Liver (tissue), 10 donors: ENCODE results near the gene RPS6KA1. TPM values are rescaled to one million over a fixed set of nuclear protein-coding genes. Genes with fewer than 3 reads are reported as not detected.

ENCODE experiments used
- DNase-seq: peaks from one replicate; pipeline ENCODE4 v3.0.0-alpha.2; 2017; ENCODE audit warnings: low spot score
- H3K27ac ChIP-seq, 2 donors: one replicate each; pipeline ENCODE4 v1.7.0; 2013; ENCODE audit warnings: inconsistent platforms in 2 of 2, low read length in 2 of 2, control low read depth in 1 of 2, low read depth in 1 of 2, mild to moderate bottlenecking in 1 of 2
- H3K27me3 ChIP-seq, 4 donors: one replicate each; pipeline versions ENCODE4 v1.6.1 to v1.7.0; 2013; ENCODE audit warnings: low read length in 3 of 4, inconsistent platforms in 1 of 4, mild to moderate bottlenecking in 1 of 4, moderate library complexity in 1 of 4; ENCODE audit not compliant: control insufficient read depth in 4 of 4, insufficient read depth in 4 of 4
- H3K36me3 ChIP-seq, 4 donors: one replicate each; pipeline versions ENCODE4 v1.6.1 to v1.7.0; 2013; ENCODE audit warnings: low read length in 3 of 4, mild to moderate bottlenecking in 3 of 4, low read depth in 1 of 4, moderate library complexity in 1 of 4; ENCODE audit not compliant: control insufficient read depth in 4 of 4, insufficient read depth in 3 of 4
- H3K4me1 ChIP-seq, 4 donors: one replicate each; pipeline versions ENCODE4 v1.6.1 to v1.7.0; 2013; ENCODE audit warnings: low read length in 3 of 4, mild to moderate bottlenecking in 3 of 4, moderate library complexity in 1 of 4; ENCODE audit not compliant: control insufficient read depth in 4 of 4, insufficient read depth in 4 of 4
- H3K4me3 ChIP-seq, 3 donors: one replicate each; pipeline versions ENCODE4 v1.6.1 to v1.7.0; 2013; ENCODE audit warnings: low read length in 3 of 3, control low read depth in 1 of 3, low read depth in 1 of 3, mild to moderate bottlenecking in 1 of 3
- H3K9ac ChIP-seq, 2 donors: one replicate each; pipeline ENCODE4 v1.7.0; 2013; ENCODE audit warnings: low read length in 2 of 2, mild to moderate bottlenecking in 2 of 2, moderate library complexity in 2 of 2, control low read depth in 1 of 2, low read depth in 1 of 2
- H3K9me3 ChIP-seq, 4 donors: one replicate each; pipeline versions ENCODE4 v1.6.1 to v1.7.0; 2013; ENCODE audit warnings: low read length in 3 of 4; ENCODE audit not compliant: control insufficient read depth in 4 of 4
- ATF3 ChIP-seq: IDR thresholded peaks from 2 replicates; pipeline ENCODE4 v1.6.1; 2016; ENCODE audit warnings: antibody characterized with exemption
- CTCF ChIP-seq: fragments of 150-350 bp; IDR thresholded peaks from 2 replicates; pipeline ENCODE4 v1.5.1; 2017; ENCODE audit warnings: improper control_type of control experiment, low read depth, low read length; ENCODE audit not compliant: missing input control
- EGR1 ChIP-seq, 2 donors: IDR thresholded peaks; 2 replicates each; pipeline ENCODE4 v1.6.1; 2016 to 2018; ENCODE audit warnings: antibody characterized with exemption in 2 of 2, low read depth in 2 of 2
- FOXA1 ChIP-seq: IDR thresholded peaks from 2 replicates; pipeline ENCODE4 v1.6.1; 2016; ENCODE audit warnings: antibody characterized with exemption
- FOXA2 ChIP-seq: IDR thresholded peaks from 2 replicates; pipeline ENCODE4 v1.6.1; 2016; ENCODE audit warnings: antibody characterized with exemption
- HNF4G ChIP-seq: IDR thresholded peaks from 2 replicates; pipeline ENCODE4 v1.6.1; 2016; ENCODE audit warnings: antibody characterized with exemption
- MAX ChIP-seq: IDR thresholded peaks from 2 replicates; pipeline ENCODE4 v1.6.1; 2016; ENCODE audit warnings: antibody characterized with exemption
- RAD21 ChIP-seq, 2 donors: IDR thresholded peaks; 2 replicates each; pipeline ENCODE4 v1.6.1; 2016; ENCODE audit warnings: antibody characterized with exemption in 2 of 2, mild to moderate bottlenecking in 2 of 2
- REST ChIP-seq: IDR thresholded peaks from 2 replicates; pipeline ENCODE4 v1.6.1; 2016; ENCODE audit warnings: antibody characterized with exemption, mild to moderate bottlenecking
- RXRA ChIP-seq, 2 donors: IDR thresholded peaks; 2 replicates each; pipeline ENCODE4 v1.6.1; 2017 to 2018; ENCODE audit warnings: antibody characterized with exemption in 2 of 2, mild to moderate bottlenecking in 1 of 2
- TAF1 ChIP-seq: conservative IDR thresholded peaks from 2 replicates; pipeline ENCODE4 v1.6.1; 2016; ENCODE audit warnings: antibody characterized with exemption, mild to moderate bottlenecking
- YY1 ChIP-seq: IDR thresholded peaks from 2 replicates; pipeline ENCODE4 v1.6.1; 2016; ENCODE audit warnings: antibody characterized with exemption, mild to moderate bottlenecking
- WGBS: extraction: QIAGEN DNeasy Blood & Tissue Kit; methylation state at CpG from one replicate; pipeline ENCODE4 v1.1.7; 2013; 5-methylcytosine and 5-hydroxymethylcytosine counted together
- polyA plus RNA-seq, 2 donors: library from polyadenylated mRNA; stranded (reverse) in 1 of 2; unstranded in 1 of 2; fragments of 200-250 nt in 1 of 2; fragments of >200 nt in 1 of 2; fragmentation: Nextera tagmentation in 1 of 2; extraction: Ambion mirVana in 1 of 2; gene quantifications; one replicate each; pipeline versions ENCODE4 v1.2.1 to v1.2.3, GENCODE V29; 2013 to 2015
- small RNA-seq: library from RNA; depleted of rRNA; stranded (forward); fragments of <200 nt; gene quantifications from one replicate; pipeline ENCODE3, GENCODE V24; 2014
- total RNA-seq, 2 donors: library from RNA; depleted of rRNA; stranded (reverse); fragments of >200 nt; gene quantifications; one replicate each; pipeline ENCODE4 v1.2.3, GENCODE V29; 2014
- donor health status: healthy.
- donor health status: healthy.
- donor health status: healthy.
- donor health status: healthy.
- donor health status: healthy.

The RPS6KA1 gene
- total and polyA plus RNA-seq, 4 donors, result 4.0 to 26.8 (median 7.4) TPM

- Histone ChIP-seq H3K9me3 (no peaks in the 10 kb centered on the region), H3K4me1 (peaks cover 0 to 15% (median 6%) of the 10 kb centered on the region in 4 donors), H3K9ac (no peak overlapping the region), H3K27me3 (no peaks in the 10 kb centered on the region), H3K36me3 (no peaks in the 10 kb centered on the region), H3K4me3 (no peak overlapping the region), H3K27ac (no peak overlapping the region)
- TF ChIP-seq RXRA (IDR thresholded peaks at IDR 0.05), result no peak
- whole genome bisulfite sequencing, result 96% methylated on average over 2 of the region's 2 CpGs
- no peak for DNase-seq
These were observed 87.3 kb downstream of the RPS6KA1 start for GRCh38 chr1:26616881-26617280.

GRCh38 chr1:26618561-26618960 is 89.0 kb downstream of the RPS6KA1 start:
- TF ChIP-seq HNF4G (no peak), FOXA1 (no peak), MAX (no peak), RXRA (IDR thresholded peaks at IDR 0.05) (no peak), ATF3 (no peak), TAF1 (no peak), FOXA2 (no peak), RAD21 (IDR thresholded peaks at IDR 0.05) (no peak), YY1 (no peak), REST (no peak), EGR1 (IDR thresholded peaks at IDR 0.05; ENCODE audit: low read depth in 2 of 2) (no peak), CTCF (no peak)
- Histone ChIP-seq H3K27me3 (no peaks in the 10 kb centered on the region), H3K9ac (no peak overlapping the region), H3K9me3 (no peaks in the 10 kb centered on the region), H3K27ac (no peak overlapping the region), H3K4me1 (peaks cover 0 to 15% (median 6%) of the 10 kb centered on the region in 4 donors), H3K36me3 (no peaks in the 10 kb centered on the region), H3K4me3 (no peak overlapping the region)
- no peak for DNase-seq
- WGBS, result 86% methylated on average over 3 of the region's 3 CpGs

Small RNA genes lying within 50 kb of the gene (small RNA-seq; reads per million reads assigned to genes)
- gene MIR1976 (0.07 reads per million), gene RF00019 (not detected), gene RNU7-29P (not detected)

Other genes starting within 250 kb of the RPS6KA1 start
- gene SH3BGRL3, start 249.7 kb upstream of the RPS6KA1 start, total RNA-seq, result 10 to 100 TPM in 1 of 2 donors, 1 to 10 TPM in 1; 4.5 to 10.0 TPM
- 10 to 100 TPM; 36.0 to 93.2 TPM for gene SH3BGRL3, start 249.7 kb upstream of the RPS6KA1 start, polyA plus RNA-seq
- 1 to 10 TPM; 3.0 to 9.5 TPM for gene UBXN11, start 223.1 kb upstream of the RPS6KA1 start, total RNA-seq
- gene UBXN11, start 223.1 kb upstream of the RPS6KA1 start, polyA plus RNA-seq, result 1 to 10 TPM; 5.7 to 8.9 TPM
- gene CD52, start 211.8 kb upstream of the RPS6KA1 start, total RNA-seq, result 1 to 10 TPM; 1.7 to 4.0 TPM
- gene CD52, start 211.8 kb upstream of the RPS6KA1 start, polyA plus RNA-seq, result 10 to 100 TPM; 13.8 to 16.4 TPM
- under 1 TPM; under 0.01 TPM for gene CRYBG2, start 175.6 kb upstream of the RPS6KA1 start, total RNA-seq
- under 1 TPM in 1 of 2 donors, not detected in 1; 0.12 TPM for gene CRYBG2, start 175.6 kb upstream of the RPS6KA1 start, polyA plus RNA-seq
- under 1 TPM in 1 of 2 donors, not detected in 1; 0.17 TPM for gene ZNF683, start 157.0 kb upstream of the RPS6KA1 start, total RNA-seq
- gene ZNF683, start 157.0 kb upstream of the RPS6KA1 start, polyA plus RNA-seq, result under 1 TPM in 1 of 2 donors, not detected in 1; 0.09 TPM
- not detected for gene LIN28A, start 118.9 kb upstream of the RPS6KA1 start, total RNA-seq
- not detected for gene LIN28A, start 118.9 kb upstream of the RPS6KA1 start, polyA plus RNA-seq
- 10 to 100 TPM; 10.6 to 19.7 TPM for gene DHDDS, start 97.4 kb upstream of the RPS6KA1 start, total RNA-seq
- gene DHDDS, start 97.4 kb upstream of the RPS6KA1 start, polyA plus RNA-seq, result 10 to 100 TPM; 13.5 to 21.7 TPM
- gene HMGN2, start 57.3 kb upstream of the RPS6KA1 start, total RNA-seq, result 100 to 1,000 TPM in 1 of 2 donors, 10 to 100 TPM in 1; 51.8 to 218 TPM
- 100 to 1,000 TPM in 1 of 2 donors, 10 to 100 TPM in 1; 81.8 to 183 TPM for gene HMGN2, start 57.3 kb upstream of the RPS6KA1 start, polyA plus RNA-seq
- gene ARID1A, start 166.3 kb downstream of the RPS6KA1 start, total RNA-seq, result 10 to 100 TPM; 25.6 to 31.9 TPM
- 10 to 100 TPM; 12.2 to 14.8 TPM for gene ARID1A, start 166.3 kb downstream of the RPS6KA1 start, polyA plus RNA-seq